IPS DF 6.9 (cell line): Measurements from ENCODE around the gene NCKAP1.

Experiments
- DNase-seq: peaks from one replicate; pipeline ENCODE4 v3.0.0-alpha.2; 2013; ENCODE audit warnings: low read depth, low spot score
- H3K27ac ChIP-seq: one replicate; pipeline ENCODE4 v1.5.1; 2013; ENCODE audit warnings: low read length, control low read depth
- H3K27me3 ChIP-seq: 2 replicates; pipeline ENCODE4 v1.6.1; 2013; ENCODE audit warnings: mild to moderate bottlenecking, low read length; ENCODE audit not compliant: control insufficient read depth, insufficient read depth
- H3K36me3 ChIP-seq: 2 replicates; pipeline ENCODE4 v1.6.1; 2013; ENCODE audit warnings: low read length; ENCODE audit not compliant: control insufficient read depth, insufficient read depth
- H3K4me1 ChIP-seq: 2 replicates; pipeline ENCODE4 v1.6.1; 2013; ENCODE audit warnings: low read length; ENCODE audit not compliant: control insufficient read depth, insufficient read depth
- H3K4me3 ChIP-seq: 2 replicates; pipeline ENCODE4 v1.5.1; 2013; ENCODE audit warnings: mild to moderate bottlenecking, low read length
- H3K9me3 ChIP-seq: 2 replicates; pipeline ENCODE4 v1.6.1; 2013; ENCODE audit warnings: low read length, inconsistent platforms; ENCODE audit not compliant: control insufficient read depth, insufficient read depth
- WGBS: extraction: QIAGEN DNeasy Blood & Tissue Kit; methylation state at CpG from one replicate; pipeline ENCODE4 v1.1.7; 2013; ENCODE audit warnings: mixed read lengths, missing lambda C conversion rate; ENCODE audit not compliant: insufficient read length, insufficient coverage; 5-methylcytosine and 5-hydroxymethylcytosine counted together

The NCKAP1 gene

DNA sequence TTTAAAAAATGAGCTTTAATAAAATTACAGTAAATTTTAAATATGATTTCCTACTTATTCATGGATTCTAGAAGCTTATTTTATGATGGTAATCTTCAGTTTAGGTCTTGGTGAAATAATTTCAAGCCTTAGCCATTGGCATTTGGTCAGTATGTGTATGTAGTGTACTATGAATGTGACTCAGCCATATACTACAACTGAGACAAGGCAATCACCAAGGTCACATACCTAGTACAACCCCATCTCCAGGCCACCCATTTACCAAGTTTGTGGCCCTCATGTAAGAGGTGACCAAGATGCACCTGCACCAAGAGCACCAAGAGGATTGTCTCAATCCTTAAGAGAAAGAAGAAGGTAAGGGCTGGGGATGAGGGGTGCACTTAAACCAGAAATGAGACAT is 117.0 kb downstream of the NCKAP1 start:
- Histone ChIP-seq H3K27me3 (no peaks in the 10 kb centered on the region), H3K36me3 (no peaks in the 10 kb centered on the region), H3K9me3 (no peaks in the 10 kb centered on the region), H3K27ac (no peak overlapping the region), H3K4me1 (no peaks in the 10 kb centered on the region), H3K4me3 (no peak overlapping the region)
- DNase-seq, result no peak

DNA sequence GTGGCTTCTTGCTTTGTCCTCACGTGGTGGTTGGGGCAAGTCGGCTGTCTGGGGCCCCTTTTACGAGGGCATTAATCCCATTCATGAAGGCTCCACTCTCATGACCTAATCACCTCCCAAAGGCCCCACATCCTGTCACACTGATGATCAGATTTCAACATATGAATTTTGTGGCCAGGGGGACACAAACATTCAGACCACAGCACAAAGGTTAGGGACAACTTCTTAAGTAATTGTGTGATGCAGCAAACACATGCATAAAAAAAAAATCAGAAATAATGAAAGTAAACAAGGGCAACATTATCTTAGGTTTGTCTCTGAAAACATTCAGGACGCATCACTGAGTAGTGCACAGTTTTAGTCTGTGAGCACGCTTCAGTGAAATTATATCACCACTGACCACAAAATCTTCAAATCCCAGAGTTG is 117.6 kb downstream of the NCKAP1 start:
- Histone ChIP-seq H3K36me3 (no peaks in the 10 kb centered on the region), H3K9me3 (no peaks in the 10 kb centered on the region), H3K4me1 (no peaks in the 10 kb centered on the region), H3K27me3 (no peaks in the 10 kb centered on the region), H3K4me3 (no peak overlapping the region), H3K27ac (no peak overlapping the region)
- WGBS, result no CpG with 5 or more reads among the region's 5 CpGs
- DNase-seq, result no peak

DNA sequence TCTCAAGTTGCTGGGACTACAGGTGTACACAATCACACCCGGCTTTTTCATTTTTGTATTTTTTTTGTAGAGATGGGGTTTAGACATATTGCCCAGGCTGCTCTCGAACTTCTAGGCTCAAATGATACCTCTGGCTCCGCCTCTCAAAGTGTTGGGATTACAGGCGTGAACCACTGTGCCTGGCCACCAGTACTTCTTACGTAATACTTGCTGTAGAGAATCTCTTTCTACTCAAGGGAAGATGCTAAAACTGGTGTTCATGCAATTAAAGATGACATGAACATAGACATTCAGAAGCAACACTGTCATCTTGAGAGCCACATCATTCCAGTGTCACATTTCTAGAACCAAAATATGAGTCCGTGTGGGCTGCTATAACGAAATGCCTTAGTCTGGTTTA is 118.2 kb downstream of the NCKAP1 start:
- H3K9me3 ChIP-seq, result no peaks in the 10 kb centered on the region
- no CpG with 5 or more reads among the region's 7 CpGs for WGBS
- no peaks in the 10 kb centered on the region; the same call in 1 of the 2 replicates for H3K36me3 ChIP-seq
- DNase-seq, result no peak
- no peaks in the 10 kb centered on the region for H3K4me1 ChIP-seq
- no peak overlapping the region for H3K27ac ChIP-seq
- no peak overlapping the region for H3K4me3 ChIP-seq
- no peaks in the 10 kb centered on the region for H3K27me3 ChIP-seq

DNA sequence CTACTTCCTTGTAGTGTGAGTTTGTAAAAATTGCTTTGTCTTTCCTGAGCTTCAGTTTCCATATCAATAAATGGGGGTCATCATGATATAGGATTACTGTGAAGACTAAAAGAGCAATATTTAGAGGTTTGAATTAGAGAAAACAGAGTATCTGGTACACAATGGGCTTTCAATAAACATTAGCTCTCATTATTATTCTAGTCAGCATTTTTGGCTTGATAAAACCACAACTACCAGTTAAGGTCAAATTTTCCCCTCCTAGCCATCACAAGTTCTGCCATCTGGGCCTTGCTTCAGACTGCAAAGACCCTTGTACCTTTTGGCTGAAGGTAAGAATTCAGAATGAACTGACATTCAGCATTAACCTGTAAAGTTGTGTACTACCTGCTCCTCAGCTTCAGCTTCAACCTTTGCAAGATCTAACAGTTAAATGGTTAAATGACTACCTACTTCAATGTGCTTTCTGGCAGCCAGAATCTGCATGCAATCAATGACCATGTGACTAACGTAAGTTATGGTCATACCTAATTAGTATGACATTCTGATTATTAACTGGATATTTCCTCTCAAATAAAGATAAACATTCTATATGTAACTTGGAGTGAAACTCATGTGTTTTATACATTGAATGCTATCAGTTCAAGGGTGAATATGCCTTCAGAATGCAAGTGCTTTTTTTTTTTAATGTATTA is 119.2 kb downstream of the NCKAP1 start:
- Histone ChIP-seq H3K36me3 (no peaks in the 10 kb centered on the region; the same call in 1 of the 2 replicates), H3K9me3 (no peaks in the 10 kb centered on the region), H3K4me3 (no peak overlapping the region), H3K4me1 (no peaks in the 10 kb centered on the region), H3K27me3 (no peaks in the 10 kb centered on the region), H3K27ac (no peak overlapping the region)
- DNase-seq, result no peak
- WGBS, result no CpG with 5 or more reads among the region's 1 CpG

DNA sequence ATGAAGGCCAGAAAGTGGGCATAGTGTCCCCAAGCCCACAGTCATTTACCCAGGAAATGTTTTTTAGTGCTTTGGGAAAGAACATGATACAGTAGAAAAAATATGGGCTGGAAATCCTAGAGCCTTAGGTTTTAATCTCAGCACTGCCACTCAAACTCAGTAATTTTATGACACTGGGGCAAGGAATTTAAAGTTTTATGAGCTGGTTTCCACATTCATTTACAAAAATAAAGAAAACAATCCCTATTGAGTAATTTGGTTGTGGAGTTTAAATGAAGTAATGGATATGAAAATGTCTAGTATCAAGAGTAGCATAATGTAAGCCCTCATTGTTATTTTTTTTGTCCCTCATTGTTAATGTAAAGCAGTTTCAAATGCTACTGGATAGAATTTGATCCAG is 120.3 kb downstream of the NCKAP1 start:
- no peak for DNase-seq
- no peak overlapping the region for H3K27ac ChIP-seq
- no peaks in the 10 kb centered on the region; the same call in 1 of the 2 replicates for H3K36me3 ChIP-seq
- no peaks in the 10 kb centered on the region for H3K4me1 ChIP-seq
- H3K27me3 ChIP-seq, result no peaks in the 10 kb centered on the region
- no peak overlapping the region for H3K4me3 ChIP-seq
- H3K9me3 ChIP-seq, result no peaks in the 10 kb centered on the region

DNA sequence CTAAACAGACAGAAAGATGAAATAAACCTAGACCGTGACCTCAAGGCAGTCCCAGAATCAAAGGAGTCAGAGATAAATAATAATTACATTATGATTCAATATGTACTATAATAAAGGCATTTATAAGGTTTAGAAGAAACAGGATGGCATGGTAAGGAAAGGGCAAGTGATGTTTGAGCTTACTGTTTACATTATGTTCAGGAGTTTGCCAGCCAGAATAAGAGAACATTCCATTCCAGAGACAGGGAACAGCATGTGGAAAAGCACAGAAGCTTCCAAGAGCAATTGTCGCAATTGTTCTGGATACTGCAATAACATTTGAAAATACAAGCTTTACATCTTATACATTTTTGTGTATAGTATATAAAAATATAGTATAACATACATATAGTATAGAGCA is 121.8 kb downstream of the NCKAP1 start:
- Histone ChIP-seq H3K9me3 (no peaks in the 10 kb centered on the region), H3K4me3 (no peak overlapping the region), H3K27ac (no peak overlapping the region), H3K27me3 (no peaks in the 10 kb centered on the region), H3K4me1 (no peaks in the 10 kb centered on the region), H3K36me3 (no peaks in the 10 kb centered on the region; the same call in 1 of the 2 replicates)
- no peak for DNase-seq
- WGBS, result no CpG with 5 or more reads among the region's 2 CpGs

DNA sequence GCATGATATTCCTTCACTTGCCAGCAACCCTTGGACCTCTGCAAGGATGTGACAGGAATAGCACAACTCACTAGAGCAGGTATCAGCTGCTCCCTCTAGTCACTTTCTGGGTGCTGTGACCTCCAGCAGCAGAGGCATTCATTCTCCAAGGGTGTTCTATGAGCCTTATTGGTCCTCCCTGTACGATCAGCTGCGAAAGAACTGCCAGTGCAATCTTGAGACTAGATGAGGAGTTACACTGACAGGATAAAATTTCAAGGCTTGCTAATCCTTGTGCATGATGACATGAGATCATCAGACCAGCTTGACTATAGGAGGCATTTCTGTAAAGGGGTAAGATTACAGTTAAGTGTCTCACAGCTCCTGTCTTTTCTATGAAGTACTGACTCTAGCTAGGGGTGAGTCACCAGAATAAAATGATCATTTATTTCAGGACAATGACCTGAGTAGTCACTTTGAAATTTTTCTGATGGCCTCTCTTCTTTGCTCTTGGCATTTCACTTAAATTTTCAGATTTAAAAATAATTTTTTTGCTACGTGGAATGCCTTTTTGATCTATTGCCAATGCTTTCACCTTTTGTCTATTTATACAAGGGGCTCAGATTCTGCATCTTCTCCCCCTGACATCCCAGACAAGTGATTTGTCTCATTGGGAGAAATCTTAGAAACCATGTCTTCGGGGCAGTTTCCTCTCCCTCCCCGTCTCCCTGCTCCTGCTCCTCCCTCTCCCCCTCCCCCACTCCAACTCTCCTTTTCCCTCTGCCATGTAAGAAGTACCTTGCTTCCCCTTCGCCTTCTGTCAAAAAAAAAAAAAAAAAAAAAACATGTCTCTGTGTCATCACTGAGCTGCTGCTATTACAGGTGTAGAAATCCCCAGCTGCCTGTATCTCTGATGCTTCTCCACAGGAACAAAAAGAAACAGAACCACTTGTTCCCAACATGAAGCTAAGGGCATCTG is 122.6 kb downstream of the NCKAP1 start:
- Histone ChIP-seq H3K27ac (no peak overlapping the region), H3K4me3 (no peak overlapping the region), H3K36me3 (no peaks in the 10 kb centered on the region; the same call in 1 of the 2 replicates), H3K27me3 (no peaks in the 10 kb centered on the region), H3K4me1 (no peaks in the 10 kb centered on the region), H3K9me3 (no peaks in the 10 kb centered on the region)
- no peak for DNase-seq
- no CpG with 5 or more reads among the region's 6 CpGs for WGBS

DNA sequence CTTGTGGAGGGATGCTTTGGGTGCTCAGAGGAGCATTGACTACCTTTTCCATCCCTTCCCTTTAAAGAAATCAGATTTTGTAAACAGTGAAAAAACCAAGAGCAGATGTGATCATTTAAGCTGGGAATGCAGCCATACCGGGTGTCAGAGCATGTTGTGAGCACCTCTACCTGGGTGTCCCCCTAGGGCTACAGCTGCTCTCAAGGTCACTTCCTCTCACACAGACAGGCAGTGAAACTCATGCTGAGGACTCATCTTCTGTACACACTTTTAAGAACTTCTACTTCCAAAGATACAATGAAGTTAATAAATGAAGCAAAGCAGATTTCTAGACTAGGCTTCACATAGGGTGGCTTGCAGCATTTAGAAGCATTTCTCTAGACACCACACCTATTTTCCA is 123.4 kb downstream of the NCKAP1 start:
- Histone ChIP-seq H3K27me3 (no peaks in the 10 kb centered on the region), H3K27ac (no peak overlapping the region), H3K4me1 (no peaks in the 10 kb centered on the region), H3K9me3 (no peaks in the 10 kb centered on the region), H3K4me3 (no peak overlapping the region), H3K36me3 (no peaks in the 10 kb centered on the region; the same call in 1 of the 2 replicates)
- no peak for DNase-seq
- no CpG with 5 or more reads among the region's 1 CpG for WGBS

DNA sequence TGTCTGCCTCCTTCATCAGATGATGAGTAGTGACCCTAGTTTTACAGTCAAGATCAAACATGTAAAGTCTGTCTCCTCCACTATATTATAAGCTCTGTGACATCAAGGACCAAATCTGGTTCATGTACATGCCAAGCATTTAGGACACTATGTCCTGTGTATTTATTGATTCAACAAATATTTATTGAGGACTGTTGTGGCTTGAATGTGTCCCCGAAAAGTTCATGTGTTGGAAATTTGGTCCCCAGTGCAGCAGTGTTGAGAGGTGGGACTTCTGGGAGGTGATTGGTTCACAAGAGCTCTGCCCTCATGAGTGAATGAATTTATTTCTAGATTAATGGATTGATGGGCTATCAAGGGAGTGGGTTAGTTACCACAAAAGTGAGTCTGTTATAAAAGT is 125.2 kb downstream of the NCKAP1 start:
- H3K27me3 ChIP-seq, result no peaks in the 10 kb centered on the region
- WGBS, result no CpG with 5 or more reads among the region's 1 CpG
- no peak for DNase-seq
- no peaks in the 10 kb centered on the region; the same call in 1 of the 2 replicates for H3K36me3 ChIP-seq
- H3K4me1 ChIP-seq, result no peaks in the 10 kb centered on the region
- no peak overlapping the region for H3K4me3 ChIP-seq
- no peaks in the 10 kb centered on the region for H3K9me3 ChIP-seq
- no peak overlapping the region for H3K27ac ChIP-seq

DNA sequence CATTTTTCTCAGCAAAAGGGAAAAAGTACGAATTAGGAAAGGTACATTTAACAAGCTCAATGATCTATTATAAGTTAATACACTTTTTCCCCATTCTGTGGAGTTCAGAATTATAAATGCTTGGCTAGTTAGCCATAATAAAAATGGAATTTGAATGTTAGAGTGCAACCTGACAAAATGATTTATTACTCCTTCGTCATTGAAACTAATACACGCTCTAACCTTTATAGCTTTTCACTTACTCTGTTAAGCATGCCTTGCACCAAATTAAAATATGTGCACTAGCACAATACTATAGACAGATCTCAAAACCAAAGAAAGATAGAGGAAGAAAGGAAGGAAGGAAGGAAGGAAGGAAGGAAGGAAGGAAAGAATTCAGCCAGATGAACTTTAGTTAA is 125.7 kb downstream of the NCKAP1 start:
- no peak for DNase-seq
- H3K9me3 ChIP-seq, result no peaks in the 10 kb centered on the region
- H3K4me3 ChIP-seq, result no peak overlapping the region
- no peak overlapping the region for H3K27ac ChIP-seq
- no peaks in the 10 kb centered on the region for H3K27me3 ChIP-seq
- no peaks in the 10 kb centered on the region; the same call in 1 of the 2 replicates for H3K36me3 ChIP-seq
- no peaks in the 10 kb centered on the region for H3K4me1 ChIP-seq
- no CpG with 5 or more reads among the region's 3 CpGs for WGBS
